ENCODE measurements around the gene EDIL3.

Gene EDIL3

GRCh38 chr5:83942155-83942554, 442.5 kb downstream of the EDIL3 start:
- H3K27ac Mint-ChIP-seq = no peak overlapping the region

GRCh38 chr5:83937837-83938236, 446.8 kb downstream of the EDIL3 start:
- H3K27ac Mint-ChIP-seq = no peak overlapping the region
- H3K4me3 Mint-ChIP-seq = no peak overlapping the region
- H3K9me3 Mint-ChIP-seq = no peaks in the 10 kb centered on the region
- ATAC-seq = no peak
- no peaks in the 10 kb centered on the region for H3K36me3 Mint-ChIP-seq
- H3K27me3 Mint-ChIP-seq = no peaks in the 10 kb centered on the region
- no peaks in the 10 kb centered on the region for H3K4me1 Mint-ChIP-seq

More at GRCh38 chr5:83942155-83942554, 442.5 kb downstream of the EDIL3 start:
- no peaks in the 10 kb centered on the region for H3K4me1 Mint-ChIP-seq
- no peaks in the 10 kb centered on the region for H3K27me3 Mint-ChIP-seq
- no peaks in the 10 kb centered on the region for H3K36me3 Mint-ChIP-seq
- no peaks in the 10 kb centered on the region for H3K9me3 Mint-ChIP-seq
- no peak overlapping the region for H3K4me3 Mint-ChIP-seq
- ATAC-seq = no peak

- Mint-ChIP-seq H3K4me3 (no peak overlapping the region), H3K36me3 (no peaks in the 10 kb centered on the region), H3K27ac (no peak overlapping the region), H3K4me1 (no peaks in the 10 kb centered on the region), H3K27me3 (no peaks in the 10 kb centered on the region), H3K9me3 (peaks cover 3% of the 10 kb centered on the region)
- no peak for ATAC-seq
Observed at GRCh38 chr5:83931969-83932368, 452.7 kb downstream of the EDIL3 start.

- no peak for ATAC-seq
- no peaks in the 10 kb centered on the region for H3K27me3 Mint-ChIP-seq
- no peak overlapping the region for H3K27ac Mint-ChIP-seq
- H3K36me3 Mint-ChIP-seq = no peaks in the 10 kb centered on the region
- H3K9me3 Mint-ChIP-seq = peaks cover 4% of the 10 kb centered on the region
- no peaks in the 10 kb centered on the region for H3K4me1 Mint-ChIP-seq
- H3K4me3 Mint-ChIP-seq = no peak overlapping the region
Observed at GRCh38 chr5:83927140-83927733, 457.4 kb downstream of the EDIL3 start.

GRCh38 chr5:83925955-83926337, 458.7 kb downstream of the EDIL3 start:
- Mint-ChIP-seq H3K27me3 (no peaks in the 10 kb centered on the region), H3K9me3 (peaks cover 4% of the 10 kb centered on the region), H3K4me1 (no peaks in the 10 kb centered on the region), H3K36me3 (no peaks in the 10 kb centered on the region), H3K27ac (no peak overlapping the region), H3K4me3 (no peak overlapping the region)
- no peak for ATAC-seq

- no peak overlapping the region for H3K4me3 Mint-ChIP-seq
- H3K27ac Mint-ChIP-seq = no peak overlapping the region
- ATAC-seq = no peak
- peaks cover 4% of the 10 kb centered on the region for H3K9me3 Mint-ChIP-seq
- no peaks in the 10 kb centered on the region for H3K36me3 Mint-ChIP-seq
- H3K27me3 Mint-ChIP-seq = no peaks in the 10 kb centered on the region
- H3K4me1 Mint-ChIP-seq = no peaks in the 10 kb centered on the region
Observed at GRCh38 chr5:83925321-83925954, 459.2 kb downstream of the EDIL3 start.

GRCh38 chr5:83924891-83925290, 459.8 kb downstream of the EDIL3 start:
- H3K27ac Mint-ChIP-seq = no peak overlapping the region
- no peak for ATAC-seq
- H3K4me3 Mint-ChIP-seq = no peak overlapping the region
- no peaks in the 10 kb centered on the region for H3K27me3 Mint-ChIP-seq
- H3K9me3 Mint-ChIP-seq = peaks cover 4% of the 10 kb centered on the region
- H3K4me1 Mint-ChIP-seq = no peaks in the 10 kb centered on the region
- no peaks in the 10 kb centered on the region for H3K36me3 Mint-ChIP-seq

- peaks cover 4% of the 10 kb centered on the region for H3K9me3 Mint-ChIP-seq
- no peaks in the 10 kb centered on the region for H3K36me3 Mint-ChIP-seq
- no peaks in the 10 kb centered on the region for H3K27me3 Mint-ChIP-seq
- H3K4me3 Mint-ChIP-seq = no peak overlapping the region
- ATAC-seq = no peak
- no peaks in the 10 kb centered on the region for H3K4me1 Mint-ChIP-seq
- H3K27ac Mint-ChIP-seq = no peak overlapping the region
Observed at GRCh38 chr5:83924171-83924570, 460.5 kb downstream of the EDIL3 start.

GRCh38 chr5:83922699-83923098, 462.0 kb downstream of the EDIL3 start:
- peaks cover 4% of the 10 kb centered on the region for H3K9me3 Mint-ChIP-seq
- no peak overlapping the region for H3K4me3 Mint-ChIP-seq
- no peaks in the 10 kb centered on the region for H3K27me3 Mint-ChIP-seq
- H3K4me1 Mint-ChIP-seq = no peaks in the 10 kb centered on the region
- no peaks in the 10 kb centered on the region for H3K36me3 Mint-ChIP-seq
- H3K27ac Mint-ChIP-seq = no peak overlapping the region
- ATAC-seq = no peak

GRCh38 chr5:83921666-83922193, 462.9 kb downstream of the EDIL3 start:
- no peaks in the 10 kb centered on the region for H3K4me1 Mint-ChIP-seq
- H3K9me3 Mint-ChIP-seq = peaks cover 4% of the 10 kb centered on the region
- no peak for ATAC-seq
- H3K4me3 Mint-ChIP-seq = no peak overlapping the region
- no peak overlapping the region for H3K27ac Mint-ChIP-seq
- H3K36me3 Mint-ChIP-seq = no peaks in the 10 kb centered on the region
- no peaks in the 10 kb centered on the region for H3K27me3 Mint-ChIP-seq

GRCh38 chr5:83919071-83920041, 465.3 kb downstream of the EDIL3 start:
- Mint-ChIP-seq H3K4me1 (no peaks in the 10 kb centered on the region), H3K36me3 (no peaks in the 10 kb centered on the region), H3K4me3 (no peak overlapping the region), H3K9me3 (peaks cover 4% of the 10 kb centered on the region), H3K27me3 (no peaks in the 10 kb centered on the region), H3K27ac (no peak overlapping the region)
- no peak for ATAC-seq

GRCh38 chr5:83917261-83917908, 467.3 kb downstream of the EDIL3 start:
- no peaks in the 10 kb centered on the region for H3K9me3 Mint-ChIP-seq
- no peaks in the 10 kb centered on the region for H3K36me3 Mint-ChIP-seq
- H3K4me1 Mint-ChIP-seq = no peaks in the 10 kb centered on the region
- no peak for ATAC-seq
- no peak overlapping the region for H3K4me3 Mint-ChIP-seq
- H3K27ac Mint-ChIP-seq = no peak overlapping the region
- H3K27me3 Mint-ChIP-seq = no peaks in the 10 kb centered on the region

GRCh38 chr5:83914662-83915418, 469.8 kb downstream of the EDIL3 start:
- Mint-ChIP-seq H3K4me3 (no peak overlapping the region), H3K27ac (no peak overlapping the region), H3K36me3 (no peaks in the 10 kb centered on the region), H3K27me3 (no peaks in the 10 kb centered on the region), H3K4me1 (no peaks in the 10 kb centered on the region), H3K9me3 (no peaks in the 10 kb centered on the region)
- no peak for ATAC-seq

- Mint-ChIP-seq H3K36me3 (no peaks in the 10 kb centered on the region), H3K9me3 (no peaks in the 10 kb centered on the region), H3K27me3 (no peaks in the 10 kb centered on the region), H3K4me1 (no peaks in the 10 kb centered on the region), H3K4me3 (no peak overlapping the region), H3K27ac (no peak overlapping the region)
- ATAC-seq = no peak
Observed at GRCh38 chr5:83914199-83914598, 470.5 kb downstream of the EDIL3 start.
